ENCODE results near the gene DDB1.

The DDB1 gene

DNA sequence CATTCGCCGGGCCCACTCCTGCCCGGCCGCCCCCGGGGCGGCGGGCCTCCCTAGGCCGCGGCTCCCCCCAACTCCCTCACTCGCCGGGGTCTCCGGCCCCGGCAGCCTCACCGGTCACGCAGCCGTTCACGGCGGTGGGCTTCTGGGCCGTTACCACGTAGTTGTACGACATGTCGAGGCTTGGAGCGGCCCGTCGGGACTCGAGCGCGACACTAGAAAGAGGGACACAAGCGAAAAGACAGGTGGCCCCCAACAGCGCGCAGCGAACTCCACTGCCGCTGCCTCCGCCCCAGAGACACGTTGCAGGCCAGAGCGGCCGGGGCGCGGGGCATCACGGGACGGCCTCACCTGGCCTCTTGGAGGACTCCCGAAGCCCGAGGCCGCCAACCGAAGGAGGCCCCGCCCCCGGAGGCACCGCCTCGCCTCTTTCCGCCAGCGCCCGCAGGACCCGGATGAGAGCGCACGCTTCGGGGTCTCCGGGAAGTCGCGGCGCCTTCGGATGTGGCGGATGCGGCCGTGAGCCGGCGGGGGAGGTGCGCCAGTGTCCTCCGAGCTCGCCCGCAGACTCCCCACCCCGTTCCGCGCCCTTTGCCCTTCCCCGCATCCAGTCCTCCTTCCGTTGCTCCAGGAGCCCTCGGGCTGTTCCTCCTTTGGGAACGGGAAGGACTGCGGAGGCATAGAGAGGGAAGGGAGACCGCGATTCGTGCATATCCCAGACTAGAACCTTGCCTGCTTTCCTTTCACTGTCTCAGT, at the start of gene DDB1, which contains the start of gene TKFC:
Gene DDB1, minus strand, starts transcription at position 309 of the 753 bp plus-strand sequence. Its CDS starts 137 bp downstream, at position 172.
Gene TKFC, plus strand, starts transcription at position 432 of the 753 bp plus-strand sequence. CDS start 1,501 bp downstream, outside the sequence.
- DNase-seq = peak; percentile 93

GRCh38 chr11:61380884-61381283, 48.0 kb upstream of the DDB1 start:
- no peak for DNase-seq

DNA sequence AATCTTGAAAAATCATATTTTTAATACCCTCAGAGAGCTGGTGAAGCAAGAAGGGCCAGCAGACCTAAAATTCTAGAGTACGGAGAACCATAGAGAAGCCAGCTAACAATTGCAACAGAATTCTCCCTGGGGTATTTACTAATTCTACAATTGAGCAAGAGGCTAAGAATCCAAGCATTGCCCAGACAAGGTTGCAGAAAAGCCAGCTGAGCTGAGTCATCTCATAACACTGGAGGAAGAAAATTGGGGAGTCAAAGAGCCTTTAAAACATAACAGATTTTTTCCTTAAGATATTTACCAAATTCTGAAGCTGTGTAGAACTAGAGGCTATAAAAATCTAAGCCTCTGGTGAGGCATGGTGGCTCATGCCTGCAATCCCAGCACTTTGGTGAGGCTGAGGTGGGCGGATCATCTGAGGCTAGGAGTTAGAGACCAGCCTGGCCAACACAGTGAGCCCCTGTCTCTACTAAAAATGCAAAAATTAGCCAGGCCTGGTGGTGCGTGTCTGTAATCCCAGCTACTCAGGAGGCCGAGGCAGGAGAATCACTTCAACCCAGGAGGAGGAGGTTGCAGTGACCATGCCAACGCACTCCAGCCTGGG, 45.9 kb upstream of the DDB1 start:
- peak; percentile 98 for DNase-seq

DNA sequence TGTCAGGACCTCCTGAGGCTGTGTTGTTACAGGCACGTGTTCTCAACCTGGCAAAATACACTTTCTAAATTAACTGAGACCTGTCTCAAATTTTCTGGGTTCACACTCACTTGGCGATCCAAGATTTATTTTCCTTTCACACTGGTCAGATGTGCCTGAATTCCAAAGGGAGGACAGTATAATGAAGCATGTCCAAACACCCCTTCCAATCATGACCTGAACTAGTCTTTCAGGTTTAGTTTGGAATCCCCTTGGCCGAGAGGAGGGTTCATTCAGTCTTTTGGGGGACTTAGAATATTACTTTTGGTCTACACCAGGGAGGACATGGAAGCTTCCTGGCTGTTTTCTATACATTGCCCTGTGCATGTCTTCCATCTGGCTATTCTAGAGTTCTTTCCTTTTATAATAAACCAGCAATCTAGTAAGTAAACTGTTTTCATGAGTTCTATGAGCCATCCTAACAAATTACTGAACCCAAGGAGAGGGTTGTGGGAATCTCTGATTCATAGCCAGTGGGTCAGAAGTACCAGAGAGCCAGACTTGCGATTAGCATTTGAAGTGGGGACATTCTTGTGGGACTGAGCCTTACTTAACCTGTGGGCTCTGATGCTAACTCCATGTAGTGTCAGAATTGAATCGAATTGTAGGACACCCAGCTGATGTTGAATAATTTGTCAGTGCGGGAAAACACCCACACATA, 44.7 kb upstream of the DDB1 start:
- DNase-seq = peak; percentile 45

GRCh38 chr11:61375761-61376108, 42.8 kb upstream of the DDB1 start:
- no peak for DNase-seq

DNA sequence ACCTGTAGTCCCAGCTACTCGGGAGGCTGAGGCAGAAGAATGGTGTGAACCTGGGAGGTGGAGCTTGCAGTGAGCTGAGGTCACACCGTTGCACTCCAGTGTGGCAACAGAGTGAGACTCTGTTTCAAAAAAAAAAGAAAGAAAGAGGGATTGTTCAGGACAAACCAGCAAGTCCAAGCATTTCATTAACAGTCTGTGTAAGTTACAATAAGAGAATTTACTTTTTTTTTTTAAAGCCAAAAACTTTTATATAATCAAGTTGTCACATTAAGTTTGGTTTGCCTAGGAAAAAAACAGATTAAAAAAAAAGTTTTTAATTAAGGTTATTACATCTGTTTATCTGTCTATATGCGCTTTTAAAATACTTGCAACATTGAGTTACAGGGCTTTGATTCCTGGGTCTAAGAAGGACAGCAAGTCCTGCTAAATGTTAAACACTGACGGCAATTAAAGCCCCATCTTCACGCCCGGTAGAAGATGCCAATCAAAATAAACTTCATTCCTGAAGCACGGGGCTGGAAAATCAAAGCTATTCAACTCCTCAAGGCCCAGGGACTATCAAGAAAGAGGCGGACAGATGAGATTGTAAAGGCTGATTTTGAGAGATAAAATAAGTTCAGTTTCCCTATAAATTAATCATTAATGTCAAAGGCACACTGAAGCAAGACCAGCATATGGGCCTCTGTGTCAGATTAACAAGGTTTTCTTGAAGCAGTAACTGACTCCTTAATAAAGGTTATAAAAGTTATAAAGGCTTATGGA, 39.9 kb upstream of the DDB1 start:
- DNase-seq = no peak

DNA sequence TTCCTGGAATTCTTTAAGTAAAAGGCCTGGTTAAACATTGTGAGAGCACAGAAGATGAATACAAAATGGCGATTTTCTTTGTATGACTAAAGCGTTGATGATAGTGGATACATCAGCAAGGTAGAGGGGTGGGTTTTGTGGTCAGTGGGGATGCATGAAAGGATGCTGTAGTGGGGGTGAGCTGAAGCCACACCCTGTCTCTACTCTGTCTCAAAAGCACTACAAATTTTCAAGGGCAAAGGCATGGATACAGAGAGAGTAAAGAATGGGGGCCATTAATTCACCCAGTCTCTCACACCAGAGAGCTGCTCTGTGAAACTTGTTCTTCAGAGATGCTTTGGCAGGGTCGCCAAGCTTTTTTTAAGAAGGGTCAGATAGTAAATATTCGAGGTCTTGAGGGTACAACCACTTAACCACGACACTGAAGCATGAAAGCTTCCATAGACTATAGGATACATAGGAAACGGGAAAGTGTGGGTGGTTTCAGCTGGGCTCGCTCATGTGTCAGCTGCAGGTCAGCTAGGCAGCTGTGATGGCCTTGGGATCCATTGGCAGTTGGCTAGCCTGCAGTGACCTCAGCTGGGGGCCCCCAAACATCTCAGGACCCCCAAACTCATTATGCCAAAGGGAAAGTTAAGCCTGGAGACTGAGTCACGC, 37.6 kb upstream of the DDB1 start:
- DNase-seq = no peak

DNA sequence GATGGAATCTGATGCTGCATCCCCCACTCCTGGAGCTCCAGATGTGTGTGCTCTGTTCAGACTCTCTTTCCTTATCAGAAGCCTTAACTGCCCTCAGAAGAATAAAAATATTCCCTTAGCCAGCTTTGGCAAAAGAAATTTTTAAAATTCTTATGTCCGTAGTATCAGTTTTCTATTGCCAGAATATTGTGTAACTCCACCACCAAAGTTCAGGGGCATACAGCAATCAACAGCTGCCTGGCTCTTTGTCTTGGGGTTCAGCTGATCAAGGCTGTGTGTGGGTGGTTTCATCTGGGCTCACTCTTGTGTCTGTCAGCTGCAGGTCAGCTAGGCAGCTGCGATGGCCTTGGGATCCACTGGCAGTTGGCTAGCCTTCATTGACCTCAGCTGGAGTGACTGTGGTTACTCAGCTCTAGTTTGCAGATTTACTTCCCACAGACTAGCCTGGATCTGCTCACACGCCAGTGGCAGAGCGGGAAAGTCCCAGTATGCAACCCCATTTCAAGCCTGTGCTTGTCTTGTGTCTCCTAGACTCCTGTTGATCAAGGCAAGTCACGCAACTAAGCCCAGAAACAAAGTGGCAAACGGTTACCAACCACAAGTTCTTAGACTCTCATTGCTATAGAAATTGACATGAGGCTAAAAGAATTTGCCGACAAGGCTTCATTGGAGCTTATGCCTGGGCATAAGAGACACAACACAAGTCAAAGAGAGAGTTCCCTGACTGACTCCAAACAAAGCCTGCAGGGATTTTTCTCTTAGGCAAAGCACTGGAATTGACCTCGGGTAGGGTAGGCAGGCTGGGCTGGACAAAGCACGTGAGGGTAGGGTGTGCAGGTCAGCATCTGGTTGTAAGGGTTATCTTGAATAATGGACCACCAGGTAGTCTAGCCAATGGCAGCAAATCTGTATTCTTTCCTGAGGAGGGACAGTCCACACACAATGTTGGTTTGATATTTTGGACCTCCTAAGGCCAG, 36.8 kb upstream of the DDB1 start:
- DNase-seq = peak; percentile 35

DNA sequence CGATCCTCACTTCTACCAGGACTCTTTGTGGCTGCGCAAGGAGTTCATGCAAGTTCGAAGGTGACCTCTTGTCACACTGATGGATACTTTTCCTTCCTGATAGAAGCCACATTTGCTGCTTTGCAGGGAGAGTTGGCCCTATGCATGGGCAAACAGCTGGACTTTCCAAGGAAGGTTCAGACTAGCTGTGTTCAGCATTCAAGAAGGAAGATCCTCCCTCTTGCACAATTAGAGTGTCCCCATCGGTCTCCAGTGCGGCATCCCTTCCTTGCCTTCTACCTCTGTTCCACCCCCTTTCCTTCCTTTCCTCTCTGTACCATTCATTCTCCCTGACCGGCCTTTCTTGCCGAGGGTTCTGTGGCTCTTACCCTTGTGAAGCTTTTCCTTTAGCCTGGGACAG, 35.7 kb upstream of the DDB1 start:
- no peak for DNase-seq

- DNase-seq = no peak
Measured at GRCh38 chr11:61367406-61367805, 34.5 kb upstream of the DDB1 start.

DNA sequence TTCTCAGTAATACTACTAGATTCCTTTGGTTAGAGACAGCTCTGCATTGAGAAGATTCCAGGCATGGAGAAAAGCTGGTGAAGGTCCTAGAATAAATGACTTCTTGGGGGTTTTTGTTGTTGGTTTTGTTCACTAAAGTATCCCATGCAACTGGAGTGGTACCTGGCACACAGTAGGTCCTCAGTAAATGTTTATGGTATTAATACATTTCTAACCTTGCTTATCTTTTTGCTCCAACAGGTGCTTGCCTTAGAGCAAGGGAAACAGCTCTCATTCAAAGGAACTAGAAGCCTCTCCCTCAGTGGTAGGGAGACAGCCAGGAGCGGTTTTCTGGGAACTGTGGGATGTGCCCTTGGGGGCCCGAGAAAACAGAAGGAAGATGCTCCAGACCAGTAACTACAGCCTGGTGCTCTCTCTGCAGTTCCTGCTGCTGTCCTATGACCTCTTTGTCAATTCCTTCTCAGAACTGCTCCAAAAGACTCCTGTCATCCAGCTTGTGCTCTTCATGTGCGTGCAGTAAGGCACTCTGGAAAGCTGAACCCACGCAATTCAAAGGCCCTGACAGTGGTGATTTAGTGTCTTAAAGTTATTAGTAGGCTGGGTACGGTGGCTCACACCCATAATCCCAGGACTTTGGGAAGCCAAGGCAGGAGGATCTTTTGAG, 31.2 kb upstream of the DDB1 start:
- no peak for DNase-seq

DNA sequence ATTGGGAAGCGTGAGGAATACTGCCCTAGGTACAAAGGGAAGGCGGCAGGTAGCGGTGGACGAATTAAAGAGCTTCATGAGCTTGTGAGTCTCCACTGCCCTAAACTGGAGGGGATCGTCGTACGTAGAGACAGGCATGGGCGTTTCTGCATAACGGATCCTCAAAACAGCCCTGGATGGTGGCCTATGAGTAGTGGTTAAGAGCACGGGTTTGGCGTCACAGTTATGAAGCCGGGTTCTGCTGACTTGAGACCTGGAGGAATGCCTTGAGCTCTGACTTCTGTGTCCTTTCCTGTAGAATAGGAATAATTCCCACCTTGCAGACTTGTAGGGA, 29.6 kb upstream of the DDB1 start:
- peak; percentile 21 for DNase-seq

GRCh38 chr11:61361741-61362541, 29.0 kb upstream of the DDB1 start, which contains the start of the genes CYB561A3 and TMEM138:
Gene CYB561A3 (minus strand): TSS chr11:61361882. CDS start chr11:61356713, 5,169 bp downstream.
Gene TMEM138 (plus strand): TSS chr11:61362374. CDS start chr11:61364391, 2,017 bp downstream.
- DNase-seq = peak; percentile 92

GRCh38 chr11:61361237-61361740, 28.4 kb upstream of the DDB1 start:
- DNase-seq = no peak

GRCh38 chr11:61359516-61359915, 26.6 kb upstream of the DDB1 start:
- no peak for DNase-seq

DNA sequence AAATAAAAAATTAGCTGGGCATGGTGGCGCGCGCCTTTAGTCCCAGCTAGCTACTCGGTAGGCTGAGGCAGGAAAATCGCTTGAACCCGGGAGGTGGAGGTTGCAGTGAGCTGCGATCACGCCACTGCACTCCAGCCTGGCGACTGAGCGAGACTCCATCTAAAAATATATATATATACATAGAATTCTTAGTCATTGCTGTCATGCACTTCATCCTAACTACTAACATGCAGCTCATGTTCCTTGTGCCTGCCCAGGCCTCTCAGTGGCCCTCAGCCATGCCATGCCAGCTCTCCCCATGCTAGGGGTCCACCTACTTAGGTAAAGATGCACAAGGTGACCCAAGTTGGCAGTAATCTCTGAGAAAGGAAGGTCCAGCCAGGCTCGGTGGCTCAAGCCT, 25.7 kb upstream of the DDB1 start:
- no peak for DNase-seq

GRCh38 chr11:61357894-61358239, 25.0 kb upstream of the DDB1 start:
- DNase-seq = no peak

DNA sequence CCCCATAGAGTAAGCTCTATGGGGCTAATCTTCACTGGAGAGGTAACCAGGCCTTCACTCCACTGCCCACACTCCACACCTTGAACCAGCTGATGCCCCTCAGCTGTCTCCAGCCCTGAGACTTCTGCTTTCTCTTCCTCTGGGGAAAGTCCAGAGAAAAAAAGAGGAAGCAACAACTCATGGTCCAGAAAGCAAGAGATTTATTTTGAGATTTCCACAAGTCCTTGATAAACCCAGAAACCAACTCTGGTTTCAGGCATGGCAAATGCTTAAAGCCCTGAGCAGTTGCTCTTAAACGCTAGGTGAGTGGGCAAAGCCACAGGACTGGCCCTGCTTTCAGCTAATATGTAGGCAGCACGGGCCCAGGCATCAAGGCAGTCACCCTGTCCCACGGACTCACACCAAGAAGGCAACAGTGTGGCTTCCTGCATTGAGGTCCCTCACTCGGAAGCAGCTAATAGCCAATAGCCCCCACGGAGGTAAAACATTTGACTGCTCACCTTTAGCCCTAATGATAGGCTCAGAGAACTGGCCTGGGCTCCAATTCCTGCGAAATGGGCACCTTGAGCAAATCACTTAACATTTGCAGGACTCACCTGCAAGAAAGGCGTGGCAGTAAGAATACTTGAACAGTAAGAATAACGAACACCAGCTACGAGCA, 24.5 kb upstream of the DDB1 start:
- DNase-seq = no peak

DNA sequence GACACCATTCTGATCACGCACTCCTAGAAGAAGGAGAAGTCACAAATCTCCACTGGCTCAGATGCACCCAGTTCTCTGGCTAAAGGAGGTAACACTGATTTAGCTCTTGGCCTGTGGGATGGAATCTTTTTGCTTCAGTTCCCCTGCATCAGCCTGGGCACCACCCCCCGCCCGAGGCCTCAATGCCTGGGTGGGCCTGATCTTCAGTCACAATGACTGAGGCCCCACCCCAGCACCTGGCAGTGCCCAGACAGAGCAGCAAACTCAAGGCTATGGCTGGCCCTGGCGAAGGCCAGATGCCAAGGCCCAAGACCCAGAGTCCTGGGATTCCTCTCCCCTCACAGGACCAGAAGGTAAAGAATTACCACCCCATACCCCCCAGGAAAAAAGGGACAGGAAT, 23.8 kb upstream of the DDB1 start:
- DNase-seq = no peak

Measured in fibroblast of upper back skin (primary cell).